Skeletal muscle satellite cell (primary cell): Measurements from ENCODE around the gene PPIF.
A peak's percentile ranks its signal among the peaks of the same experiment; 100 is the strongest.

ENCODE experiments used
- H3K27me3 ChIP-seq: 2 replicates; pipeline ENCODE4 v1.7.0; 2013; ENCODE audit warnings: low read length; ENCODE audit not compliant: control insufficient read depth, insufficient read depth
- H3K36me3 ChIP-seq: 2 replicates; pipeline ENCODE4 v1.7.0; 2013; ENCODE audit warnings: mild to moderate bottlenecking, control low read depth, low read length; ENCODE audit not compliant: insufficient read depth
- H3K4me1 ChIP-seq: 2 replicates; pipeline ENCODE4 v1.7.0; 2013; ENCODE audit warnings: low read length; ENCODE audit not compliant: control insufficient read depth, insufficient read depth
- H3K4me2 ChIP-seq: 2 replicates; pipeline ENCODE4 v1.7.0; 2013; ENCODE audit warnings: mild to moderate bottlenecking, low read length
- H3K4me3 ChIP-seq: 2 replicates; pipeline ENCODE4 v1.7.0; 2013; ENCODE audit warnings: low read length
- H3K9ac ChIP-seq: 2 replicates; pipeline ENCODE4 v1.7.0; 2013; ENCODE audit warnings: mild to moderate bottlenecking, low read depth, low read length, moderate library complexity
- H3K9me3 ChIP-seq: replicated peaks from 2 replicates; pipeline ENCODE4 v1.7.0; 2013; ENCODE audit warnings: mild to moderate bottlenecking, control low read depth, low read length

The PPIF gene

GRCh38 chr10:79379512-79380124 lies 32.3 kb downstream of the PPIF start:
- H3K36me3 ChIP-seq: no peaks in the 10 kb centered on the region
- H3K4me3 ChIP-seq: no peak overlapping the region
- H3K9me3 ChIP-seq: no peaks in the 10 kb centered on the region
- H3K9ac ChIP-seq: no peak overlapping the region
- no peaks in the 10 kb centered on the region for H3K27me3 ChIP-seq
- H3K4me1 ChIP-seq: peaks cover 46% of the 10 kb centered on the region
- H3K4me2 ChIP-seq: peak overlapping the region; percentile 14

GRCh38 chr10:79380125-79380945 lies 33.1 kb downstream of the PPIF start:
- Histone ChIP-seq H3K36me3 (no peaks in the 10 kb centered on the region), H3K27me3 (no peaks in the 10 kb centered on the region), H3K9ac (no peak overlapping the region), H3K4me2 (peak overlapping the region; percentile 14), H3K9me3 (no peaks in the 10 kb centered on the region), H3K4me1 (peaks cover 42% of the 10 kb centered on the region), H3K4me3 (peak overlapping the region; percentile 19)

- peaks cover 38% of the 10 kb centered on the region for H3K4me1 ChIP-seq
- H3K4me2 ChIP-seq: peak overlapping the region; percentile 45
- no peaks in the 10 kb centered on the region for H3K27me3 ChIP-seq
- H3K9me3 ChIP-seq: no peaks in the 10 kb centered on the region
- H3K36me3 ChIP-seq: no peaks in the 10 kb centered on the region
- peak overlapping the region; percentile 27 for H3K9ac ChIP-seq
- no peak overlapping the region for H3K4me3 ChIP-seq
Measured at GRCh38 chr10:79380946-79381721, 33.9 kb downstream of the PPIF start.

DNA sequence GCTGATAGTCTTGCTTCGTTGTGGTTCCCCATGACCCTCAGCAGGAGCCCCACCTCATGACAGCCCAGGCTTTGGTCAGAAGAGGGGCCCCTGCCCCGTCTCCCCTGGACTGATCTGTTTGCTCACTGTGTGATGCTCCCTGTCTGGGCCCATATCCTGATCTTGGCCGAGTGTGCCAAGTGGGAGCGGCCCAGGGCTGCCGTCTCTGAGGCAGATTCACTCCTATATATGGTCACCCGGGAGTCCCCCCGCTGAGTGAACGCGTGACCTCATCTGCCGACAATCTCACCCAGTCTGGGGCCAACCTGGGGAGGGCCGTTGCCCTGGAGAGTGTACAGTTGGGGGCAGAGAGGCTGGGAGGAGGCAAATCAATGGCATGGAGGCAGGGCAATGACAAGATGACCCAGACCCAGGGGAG lies 34.5 kb downstream of the PPIF start:
- Histone ChIP-seq H3K4me2 (peak overlapping the region; percentile 45), H3K36me3 (peaks cover under 1% of the 10 kb centered on the region), H3K4me1 (peaks cover 38% of the 10 kb centered on the region), H3K9ac (peak overlapping the region; percentile 27), H3K4me3 (no peak overlapping the region), H3K27me3 (no peaks in the 10 kb centered on the region), H3K9me3 (no peaks in the 10 kb centered on the region)

GRCh38 chr10:79382491-79382941 lies 35.2 kb downstream of the PPIF start:
- Histone ChIP-seq H3K4me1 (peaks cover 38% of the 10 kb centered on the region), H3K27me3 (no peaks in the 10 kb centered on the region)

GRCh38 chr10:79383974-79384606 lies 36.8 kb downstream of the PPIF start:
- no peaks in the 10 kb centered on the region for H3K9me3 ChIP-seq
- no peak overlapping the region for H3K4me3 ChIP-seq
- H3K4me2 ChIP-seq: no peak overlapping the region
- H3K27me3 ChIP-seq: no peaks in the 10 kb centered on the region
- H3K36me3 ChIP-seq: peaks cover 8% of the 10 kb centered on the region
- H3K4me1 ChIP-seq: peaks cover 37% of the 10 kb centered on the region
- no peak overlapping the region for H3K9ac ChIP-seq

More at GRCh38 chr10:79382491-79382941, 35.2 kb downstream of the PPIF start:
- H3K4me3 ChIP-seq: no peak overlapping the region
- no peak overlapping the region for H3K9ac ChIP-seq
- no peaks in the 10 kb centered on the region for H3K9me3 ChIP-seq
- H3K36me3 ChIP-seq: peaks cover 5% of the 10 kb centered on the region
- no peak overlapping the region for H3K4me2 ChIP-seq

DNA sequence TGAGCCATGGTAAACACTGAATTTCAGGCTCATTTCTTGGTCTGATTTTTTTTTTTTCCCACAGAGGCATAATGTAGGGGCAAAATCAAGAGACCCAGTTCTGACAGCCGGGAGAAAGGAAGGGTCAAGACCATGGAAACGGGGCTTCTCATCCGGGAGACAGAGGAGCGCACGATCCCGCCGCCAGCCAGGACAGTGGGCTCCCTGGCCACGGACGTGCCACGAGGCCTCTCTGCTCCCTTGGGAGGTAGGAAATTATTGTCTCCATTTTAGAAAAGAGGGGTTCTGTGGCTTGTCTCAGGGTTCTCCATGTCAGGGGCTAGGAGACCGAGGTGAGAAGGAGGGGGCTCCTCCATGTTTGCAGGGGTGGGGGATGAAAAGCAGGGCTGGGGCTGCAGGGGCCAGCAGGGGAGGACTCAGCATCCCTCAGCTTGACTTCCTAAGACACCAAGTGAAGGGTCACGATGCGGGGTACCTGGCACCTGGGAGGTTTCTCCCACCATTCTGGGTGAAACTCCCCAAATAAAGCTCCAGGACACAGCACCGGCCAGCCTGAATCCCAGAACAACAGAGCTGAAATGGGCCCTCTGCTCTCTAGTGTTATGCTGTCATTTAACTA lies 37.6 kb downstream of the PPIF start:
- Histone ChIP-seq H3K4me3 (no peak overlapping the region), H3K9me3 (no peaks in the 10 kb centered on the region), H3K36me3 (peaks cover 8% of the 10 kb centered on the region), H3K9ac (no peak overlapping the region), H3K27me3 (no peaks in the 10 kb centered on the region), H3K4me2 (no peak overlapping the region), H3K4me1 (peaks cover 29% of the 10 kb centered on the region)

DNA sequence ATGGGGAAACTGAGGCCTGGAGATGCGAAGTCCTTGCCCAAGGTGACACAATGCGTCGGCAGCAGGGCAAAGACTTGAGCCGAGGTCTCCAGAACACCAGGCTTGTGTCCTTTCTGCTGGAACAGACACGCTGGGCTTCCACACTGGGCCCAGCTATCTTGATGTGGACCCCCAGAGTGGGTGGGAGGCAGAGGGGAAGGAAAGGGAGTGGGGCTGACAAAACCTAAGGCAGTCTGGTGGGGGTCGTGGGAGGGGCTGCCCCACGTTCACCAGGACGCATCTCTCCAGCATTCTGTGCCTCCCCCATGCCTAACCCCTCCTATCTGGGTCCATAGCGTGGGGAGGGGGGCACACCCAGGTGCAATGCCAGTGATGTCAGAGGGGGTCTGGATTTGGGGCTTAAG lies 38.1 kb downstream of the PPIF start:
- Histone ChIP-seq H3K4me3 (no peak overlapping the region), H3K36me3 (peaks cover 8% of the 10 kb centered on the region), H3K9me3 (no peaks in the 10 kb centered on the region), H3K9ac (no peak overlapping the region), H3K4me1 (peaks cover 24% of the 10 kb centered on the region), H3K27me3 (no peaks in the 10 kb centered on the region), H3K4me2 (no peak overlapping the region)

- H3K27me3 ChIP-seq: no peaks in the 10 kb centered on the region
- no peak overlapping the region for H3K4me3 ChIP-seq
- H3K36me3 ChIP-seq: peaks cover 8% of the 10 kb centered on the region
- H3K9ac ChIP-seq: no peak overlapping the region
- no peaks in the 10 kb centered on the region for H3K9me3 ChIP-seq
- H3K4me2 ChIP-seq: no peak overlapping the region
- peaks cover 19% of the 10 kb centered on the region for H3K4me1 ChIP-seq
Measured at GRCh38 chr10:79385804-79386531, 38.7 kb downstream of the PPIF start.

- H3K9me3 ChIP-seq: no peaks in the 10 kb centered on the region
- no peaks in the 10 kb centered on the region for H3K27me3 ChIP-seq
- peaks cover 10% of the 10 kb centered on the region for H3K4me1 ChIP-seq
- H3K9ac ChIP-seq: no peak overlapping the region
- H3K36me3 ChIP-seq: peaks cover 8% of the 10 kb centered on the region
- no peak overlapping the region for H3K4me2 ChIP-seq
- no peak overlapping the region for H3K4me3 ChIP-seq
Measured at GRCh38 chr10:79386637-79387465, 39.6 kb downstream of the PPIF start.
